ENCODE measurements around the gene NME9. TPM values are rescaled to one million over a fixed set of nuclear protein-coding genes. Genes with fewer than 3 reads are reported as not detected.

NME9 gene
- total and polyA plus RNA-seq, 2 donors from 2014 or later = 0.73 to 3.5 TPM

Other genes with a start within 250 kb of the NME9 start
- 22.3 TPM for gene DZIP1L, start 214.2 kb downstream of the NME9 start, total RNA-seq
- gene DZIP1L, start 214.2 kb downstream of the NME9 start, polyA plus RNA-seq (ENCODE audit: insufficient read depth, low read depth, low replicate concordance) = 2.9 TPM
- not detected for gene A4GNT, start 197.5 kb downstream of the NME9 start, total RNA-seq
- not detected for gene A4GNT, start 197.5 kb downstream of the NME9 start, polyA plus RNA-seq (ENCODE audit: insufficient read depth, low read depth, low replicate concordance)
- gene DBR1, start 154.9 kb downstream of the NME9 start, total RNA-seq = 18.9 TPM
- 8.5 TPM for gene DBR1, start 154.9 kb downstream of the NME9 start, polyA plus RNA-seq (ENCODE audit: insufficient read depth, low read depth, low replicate concordance)
- gene ARMC8, start 142.6 kb downstream of the NME9 start, total RNA-seq = 47.3 TPM
- gene ARMC8, start 142.6 kb downstream of the NME9 start, polyA plus RNA-seq (ENCODE audit: insufficient read depth, low read depth, low replicate concordance) = 17.1 TPM
- 106 TPM for gene MRAS, start 18.7 kb upstream of the NME9 start, total RNA-seq
- 30.9 TPM for gene MRAS, start 18.7 kb upstream of the NME9 start, polyA plus RNA-seq (ENCODE audit: insufficient read depth, low read depth, low replicate concordance)
- 5.3 TPM for gene ESYT3, start 104.8 kb upstream of the NME9 start, total RNA-seq
- 1.5 TPM for gene ESYT3, start 104.8 kb upstream of the NME9 start, polyA plus RNA-seq (ENCODE audit: insufficient read depth, low read depth, low replicate concordance)

Measured in kidney (tissue), 2 donors.